ENCODE measurements around the gene CCDC157. TPM values are rescaled to one million over a fixed set of nuclear protein-coding genes. Genes with fewer than 3 reads are reported as not detected.

The CCDC157 gene
- total and polyA plus RNA-seq, 9 of the 15 experiments (the other 6 are each of a cell fraction or from before 2014, with no cell fraction given) = 0.04 to 1.3 (median 0.68) TPM

DNA sequence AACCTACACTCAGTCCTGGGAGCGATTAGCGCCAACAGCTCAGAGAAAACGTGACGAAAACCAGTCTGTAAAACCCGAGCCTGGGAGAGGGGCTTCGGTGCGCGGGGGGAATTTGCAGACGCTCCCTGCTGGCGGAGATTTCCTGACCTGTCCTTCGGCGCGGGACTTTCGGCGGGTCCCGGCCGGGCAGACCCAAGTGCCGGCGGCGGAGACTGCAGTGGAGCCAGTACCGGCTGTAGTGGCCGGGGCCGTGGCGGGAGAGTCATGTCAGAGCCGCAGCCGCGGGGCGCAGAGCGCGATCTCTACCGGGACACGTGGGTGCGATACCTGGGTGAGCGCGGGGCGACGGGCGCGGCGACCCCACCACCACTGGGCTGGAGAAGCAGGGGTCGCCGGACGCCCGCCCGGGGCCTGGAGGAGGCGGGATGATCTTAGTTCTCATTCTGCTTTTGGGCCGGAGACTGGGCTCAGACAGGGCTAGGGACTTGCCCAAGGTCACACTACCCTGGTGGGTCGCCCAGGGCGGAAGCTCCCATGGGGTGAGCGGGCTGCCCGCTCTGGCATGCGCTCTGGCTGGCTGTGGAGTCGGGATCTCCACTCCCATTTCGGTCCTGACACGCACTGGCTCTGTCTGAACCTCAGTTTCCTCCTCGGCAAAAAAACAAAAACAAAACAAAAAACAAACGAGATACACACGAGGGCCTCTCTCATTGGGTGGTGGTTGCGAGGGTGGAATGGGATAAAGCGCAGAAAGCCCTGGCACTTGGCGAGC is 69.0 kb downstream of the CCDC157 start, which contains the start of gene MTFP1 (continued):
- no peak for TF ChIP-seq CEBPG (CRISPR knock-in tag; IDR thresholded peaks at IDR 0.05)
- TF ChIP-seq CEBPG (tag; conservative IDR thresholded peaks at IDR 0.05 in 1 of 2, IDR thresholded peaks at IDR 0.05 in 1 of 2) = no peak
- peak; percentile 82 for TF ChIP-seq RBFOX2 (IDR thresholded peaks at IDR 0.05; ENCODE audit: low read depth, low read length)
- TF ChIP-seq SREBF1 (IDR thresholded peaks at IDR 0.05; ENCODE audit: borderline replicate concordance, low read depth, low read length) = no peak
- no peak for TF ChIP-seq FOXA1 (IDR thresholded peaks at IDR 0.05; ENCODE audit: borderline replicate concordance)
- TF ChIP-seq RAD21 (CRISPR knock-in tag; conservative IDR thresholded peaks at IDR 0.05 in 1 of 2, IDR thresholded peaks at IDR 0.05 in 1 of 2) = no peak
- TF ChIP-seq TAF9B (IDR thresholded peaks at IDR 0.05; ENCODE audit: partially characterized antibody) = no peak
- no peak for TF ChIP-seq NCOR1 (IDR thresholded peaks at IDR 0.05)
- 0 out of 2 replicates have a peak, but pooled peaks have one; percentile 31 for TF ChIP-seq CREM (IDR thresholded peaks at IDR 0.05; ENCODE audit: low read depth)
- no peak for TF ChIP-seq ZNF696 (CRISPR knock-in tag; conservative IDR thresholded peaks at IDR 0.05)
- no peak for TF ChIP-seq MLX (CRISPR knock-in tag; conservative IDR thresholded peaks at IDR 0.05)
- no peak for TF ChIP-seq DIDO1 (tag; IDR thresholded peaks at IDR 0.05; ENCODE audit: low read depth)
- no peak for TF ChIP-seq HDAC3 (IDR thresholded peaks at IDR 0.05; ENCODE audit: borderline replicate concordance, partially characterized antibody)
- no peak for TF ChIP-seq HMG20B (CRISPR knock-in tag; IDR thresholded peaks at IDR 0.05)
- TF ChIP-seq, protein P1, sequence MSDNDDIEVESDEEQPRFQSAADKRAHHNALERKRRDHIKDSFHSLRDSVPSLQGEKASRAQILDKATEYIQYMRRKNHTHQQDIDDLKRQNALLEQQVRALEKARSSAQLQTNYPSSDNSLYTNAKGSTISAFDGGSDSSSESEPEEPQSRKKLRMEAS (CRISPR knock-in tag; IDR thresholded peaks at IDR 0.05) = peak; percentile 52; the same call in 1 of the 2 replicates
- TF ChIP-seq, protein P2, sequence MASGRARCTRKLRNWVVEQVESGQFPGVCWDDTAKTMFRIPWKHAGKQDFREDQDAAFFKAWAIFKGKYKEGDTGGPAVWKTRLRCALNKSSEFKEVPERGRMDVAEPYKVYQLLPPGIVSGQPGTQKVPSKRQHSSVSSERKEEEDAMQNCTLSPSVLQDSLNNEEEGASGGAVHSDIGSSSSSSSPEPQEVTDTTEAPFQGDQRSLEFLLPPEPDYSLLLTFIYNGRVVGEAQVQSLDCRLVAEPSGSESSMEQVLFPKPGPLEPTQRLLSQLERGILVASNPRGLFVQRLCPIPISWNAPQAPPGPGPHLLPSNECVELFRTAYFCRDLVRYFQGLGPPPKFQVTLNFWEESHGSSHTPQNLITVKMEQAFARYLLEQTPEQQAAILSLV (tag; IDR thresholded peaks at IDR 0.05) = no peak
- TF ChIP-seq KLF6 (CRISPR knock-in tag; IDR thresholded peaks at IDR 0.05; ENCODE audit: borderline replicate concordance) = no peak
- no peak for TF ChIP-seq ETV5 (CRISPR knock-in tag; IDR thresholded peaks at IDR 0.05; ENCODE audit: low read depth)
- TF ChIP-seq WHSC1 (IDR thresholded peaks at IDR 0.05; ENCODE audit: low read length) = no peak
- no peak for TF ChIP-seq ZNF785 (CRISPR knock-in tag; IDR thresholded peaks at IDR 0.05)
- no peak for TF ChIP-seq CHD2 (IDR thresholded peaks at IDR 0.05; ENCODE audit: low read depth, low read length)
- no peak for TF ChIP-seq SOX6 (IDR thresholded peaks at IDR 0.05)
- no peak for TF ChIP-seq RBM34 (IDR thresholded peaks at IDR 0.05; ENCODE audit: borderline replicate concordance, insufficient read depth, low read length)
- peak; percentile 46 for TF ChIP-seq USF1 (CRISPR knock-in tag; IDR thresholded peaks at IDR 0.05)
- no peak for TF ChIP-seq ZNF778 (CRISPR knock-in tag; IDR thresholded peaks at IDR 0.05)
- TF ChIP-seq ZNF507 (tag; conservative IDR thresholded peaks at IDR 0.05) = no peak
- TF ChIP-seq CBFA2T2 (conservative IDR thresholded peaks at IDR 0.05) = no peak
